ENCODE measurements around the gene ALDH9A1.
A peak's percentile ranks its signal among the peaks of the same experiment; 100 is the strongest.

DNA sequence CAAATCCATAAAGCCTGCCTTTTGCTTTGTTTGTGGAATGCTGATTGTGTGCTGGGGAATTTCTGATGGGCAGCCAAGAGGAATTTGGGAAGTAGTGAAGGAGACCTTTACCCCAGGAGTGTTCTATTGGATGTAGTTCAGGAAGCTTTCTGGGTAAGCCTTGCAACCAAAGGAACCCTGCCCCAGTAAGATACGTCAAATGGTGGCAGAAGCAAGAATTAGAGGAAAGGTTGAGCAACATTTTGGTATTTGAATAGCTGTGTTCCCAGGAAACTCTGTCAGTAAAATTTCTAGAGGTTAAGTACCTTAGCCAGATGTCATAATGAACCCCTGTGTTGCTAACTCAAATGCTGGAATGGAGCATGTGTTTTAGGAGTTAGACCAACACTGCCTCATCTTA is 60.9 kb downstream of the ALDH9A1 start:
- no peak for TF ChIP-seq POLR2A (IDR thresholded peaks at IDR 0.05; ENCODE audit: low read depth)
- TF ChIP-seq, protein P1, sequence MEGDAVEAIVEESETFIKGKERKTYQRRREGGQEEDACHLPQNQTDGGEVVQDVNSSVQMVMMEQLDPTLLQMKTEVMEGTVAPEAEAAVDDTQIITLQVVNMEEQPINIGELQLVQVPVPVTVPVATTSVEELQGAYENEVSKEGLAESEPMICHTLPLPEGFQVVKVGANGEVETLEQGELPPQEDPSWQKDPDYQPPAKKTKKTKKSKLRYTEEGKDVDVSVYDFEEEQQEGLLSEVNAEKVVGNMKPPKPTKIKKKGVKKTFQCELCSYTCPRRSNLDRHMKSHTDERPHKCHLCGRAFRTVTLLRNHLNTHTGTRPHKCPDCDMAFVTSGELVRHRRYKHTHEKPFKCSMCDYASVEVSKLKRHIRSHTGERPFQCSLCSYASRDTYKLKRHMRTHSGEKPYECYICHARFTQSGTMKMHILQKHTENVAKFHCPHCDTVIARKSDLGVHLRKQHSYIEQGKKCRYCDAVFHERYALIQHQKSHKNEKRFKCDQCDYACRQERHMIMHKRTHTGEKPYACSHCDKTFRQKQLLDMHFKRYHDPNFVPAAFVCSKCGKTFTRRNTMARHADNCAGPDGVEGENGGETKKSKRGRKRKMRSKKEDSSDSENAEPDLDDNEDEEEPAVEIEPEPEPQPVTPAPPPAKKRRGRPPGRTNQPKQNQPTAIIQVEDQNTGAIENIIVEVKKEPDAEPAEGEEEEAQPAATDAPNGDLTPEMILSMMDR (IDR thresholded peaks at IDR 0.05), result no peak
- TF ChIP-seq POLR2AphosphoS5 (IDR thresholded peaks at IDR 0.05), result peak; percentile 20 to 50
- peak; percentile 36 for TF ChIP-seq EP300 (IDR thresholded peaks at IDR 0.05)

Measured in esophagus muscularis mucosa (tissue), 4 donors.